Neural cell (in vitro differentiated cells): ENCODE data around the gene CWC27. TPM values are rescaled to one million over a fixed set of nuclear protein-coding genes. Genes with fewer than 3 reads are reported as not detected.

ENCODE experiments used
- H2AFZ ChIP-seq: fragments of 200-600, 300-800 bp; sonication (generic), shearing (Covaris generic); 2 replicates; pipeline ENCODE4 v1.6.0; 2014; ENCODE audit warnings: low read depth, mild to moderate bottlenecking, antibody characterized with exemption, low read length, moderate library complexity
- H3F3A ChIP-seq: fragments of 200-600 bp; shearing (Covaris generic); 2 replicates; pipeline ENCODE4 v1.6.1; 2016; ENCODE audit warnings: mild to moderate bottlenecking, moderate library complexity, mixed read lengths, antibody characterized with exemption, low read length; ENCODE audit not compliant: insufficient read depth, poor library complexity, severe bottlenecking
- H3K27ac ChIP-seq: fragments of 200-600, 300-800 bp; sonication (generic), shearing (Covaris generic); 2 replicates; pipeline ENCODE4 v1.5.1; 2014; ENCODE audit warnings: mild to moderate bottlenecking, low read length, moderate library complexity
- H3K27me3 ChIP-seq: fragments of 300-800, 200-600 bp; sonication (generic), shearing (Covaris generic); 2 replicates; pipeline ENCODE4 v1.6.0; 2014; ENCODE audit warnings: mild to moderate bottlenecking, low read depth, low read length, moderate library complexity; ENCODE audit not compliant: insufficient read depth
- H3K36me3 ChIP-seq: fragments of 300-800, 200-600 bp; sonication (generic), shearing (Covaris generic); 2 replicates; pipeline ENCODE4 v1.5.1; 2014; ENCODE audit warnings: mild to moderate bottlenecking, antibody characterized with exemption, low read length, moderate library complexity; ENCODE audit not compliant: insufficient read depth
- H3K4me2 ChIP-seq: fragments of 300-800, 200-600 bp; sonication (generic), shearing (Covaris generic); 2 replicates; pipeline ENCODE4 v1.6.0; 2014; ENCODE audit warnings: mild to moderate bottlenecking, low read length
- H3K4me3 ChIP-seq: fragments of 300-800, 200-600 bp; sonication (generic), shearing (Covaris generic); 2 replicates; pipeline ENCODE4 v1.5.1; 2014; ENCODE audit warnings: mild to moderate bottlenecking, low read length, moderate library complexity
- H3K79me2 ChIP-seq: fragments of 200-600 bp; shearing (Covaris generic); replicated peaks from 2 replicates; pipeline ENCODE4 v1.6.0; 2014; ENCODE audit warnings: mild to moderate bottlenecking, low read length, moderate library complexity; ENCODE audit not compliant: insufficient read depth
- H3K9ac ChIP-seq: fragments of 300-800, 200-600 bp; sonication (generic), shearing (Covaris generic); 2 replicates; pipeline ENCODE4 v1.6.1; 2016; ENCODE audit warnings: mild to moderate bottlenecking, low read length, mixed read lengths
- H3K9me2 ChIP-seq: fragments of 200-600 bp; shearing (Covaris generic); 2 replicates; pipeline ENCODE4 v1.6.1; 2016; ENCODE audit warnings: mild to moderate bottlenecking, low read length, mixed read lengths; ENCODE audit not compliant: insufficient read depth
- H3K9me3 ChIP-seq: fragments of 200-600, 300-800 bp; sonication (generic), shearing (Covaris generic); 2 replicates; pipeline ENCODE4 v1.6.1; 2016; ENCODE audit warnings: mild to moderate bottlenecking, mixed run types, low read length, moderate library complexity, mixed read lengths
- H4K20me1 ChIP-seq: fragments of 200-600 bp; shearing (Covaris generic); 2 replicates; pipeline ENCODE4 v1.6.1; 2016; ENCODE audit warnings: mild to moderate bottlenecking, mixed run types; ENCODE audit not compliant: insufficient read depth
- EP300 ChIP-seq: fragments of 450-650 bp; conservative IDR thresholded peaks from 2 replicates; pipeline ENCODE4 v1.6.1; 2014; ENCODE audit warnings: antibody characterized with exemption, mild to moderate bottlenecking, moderate library complexity; ENCODE audit not compliant: poor library complexity, severe bottlenecking
- EZH2 ChIP-seq: fragments of 200-600, 300-800 bp; shearing (Covaris generic), sonication (generic); IDR thresholded peaks from 2 replicates; pipeline ENCODE4 v1.6.1; 2014; ENCODE audit warnings: antibody characterized with exemption, low read length, borderline replicate concordance, mild to moderate bottlenecking; ENCODE audit not compliant: insufficient read depth, poor library complexity, severe bottlenecking
- MXI1 ChIP-seq: fragments of 450-650 bp; conservative IDR thresholded peaks from 2 replicates; pipeline ENCODE4 v1.6.1; 2014; ENCODE audit warnings: antibody characterized with exemption, mild to moderate bottlenecking; ENCODE audit not compliant: poor library complexity, severe bottlenecking
- POLR2AphosphoS5 ChIP-seq: IDR thresholded peaks from 2 replicates; pipeline ENCODE4 v1.6.1; 2012
- RAD21 ChIP-seq: fragments of 450-650 bp; conservative IDR thresholded peaks from 2 replicates; pipeline ENCODE4 v1.6.1; 2014; ENCODE audit warnings: antibody characterized with exemption, mild to moderate bottlenecking, moderate library complexity
- SMC3 ChIP-seq: fragments of 450-650 bp; conservative IDR thresholded peaks from 2 replicates; pipeline ENCODE4 v1.6.1; 2014; ENCODE audit warnings: antibody characterized with exemption, mild to moderate bottlenecking, moderate library complexity; ENCODE audit not compliant: poor library complexity
- TAF1 ChIP-seq: IDR thresholded peaks from 2 replicates; pipeline ENCODE4 v1.6.1; 2012; ENCODE audit warnings: low read depth
- polyA plus RNA-seq: library from polyadenylated mRNA; depleted of rRNA; stranded (reverse); fragments of >200 nt; gene quantifications from 2 replicates; pipeline ENCODE4 v1.2.3, GENCODE V29; 2014
- TF ChIP-seq, protein P1 (sequence below): IDR thresholded peaks from 2 replicates; pipeline ENCODE4 v1.6.1; 2012; ENCODE audit warnings: borderline replicate concordance
- TF ChIP-seq, protein P2 (sequence below): fragments of 450-650 bp; IDR thresholded peaks from 2 replicates; pipeline ENCODE4 v1.5.1; 2014; ENCODE audit warnings: antibody characterized with exemption, mild to moderate bottlenecking, moderate library complexity; ENCODE audit not compliant: poor library complexity, severe bottlenecking

The CWC27 gene
- polyA plus RNA-seq, 1 donor from 2014 or later = 26.2 TPM

DNA sequence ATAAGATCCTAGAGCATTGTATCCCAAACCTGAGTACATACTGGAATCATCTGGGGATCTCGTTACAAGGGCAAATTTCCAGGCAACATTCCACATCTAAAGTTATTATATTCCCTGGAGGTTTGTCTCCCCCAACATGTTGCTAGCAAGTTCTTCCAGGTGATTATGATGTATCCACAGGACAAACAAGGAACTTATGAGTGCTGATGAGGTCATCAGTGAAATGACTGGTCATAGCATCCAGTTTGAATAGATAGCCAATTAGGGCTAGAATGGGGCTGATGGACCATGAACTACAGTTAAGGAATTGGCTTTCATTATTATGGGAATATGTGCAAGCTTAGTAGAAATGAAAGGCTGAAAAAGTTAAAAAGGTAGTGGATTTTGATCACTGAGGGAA lies 115.2 kb downstream of the CWC27 start:
- H3K36me3 ChIP-seq = no peaks in the 10 kb centered on the region
- H3K79me2 ChIP-seq = no peaks in the 10 kb centered on the region
- no peak overlapping the region for H3K9ac ChIP-seq
- no peaks in the 10 kb centered on the region for H3F3A ChIP-seq
- H4K20me1 ChIP-seq = no peaks in the 10 kb centered on the region
- no peak overlapping the region for H3K4me2 ChIP-seq
- H3K27ac ChIP-seq = no peak overlapping the region
- H3K9me2 ChIP-seq = no peaks in the 10 kb centered on the region
- no peaks in the 10 kb centered on the region for H3K27me3 ChIP-seq
- H2AFZ ChIP-seq = no peak overlapping the region
- H3K4me3 ChIP-seq = no peak overlapping the region
- H3K9me3 ChIP-seq = no peaks in the 10 kb centered on the region
- TF ChIP-seq, protein P1, sequence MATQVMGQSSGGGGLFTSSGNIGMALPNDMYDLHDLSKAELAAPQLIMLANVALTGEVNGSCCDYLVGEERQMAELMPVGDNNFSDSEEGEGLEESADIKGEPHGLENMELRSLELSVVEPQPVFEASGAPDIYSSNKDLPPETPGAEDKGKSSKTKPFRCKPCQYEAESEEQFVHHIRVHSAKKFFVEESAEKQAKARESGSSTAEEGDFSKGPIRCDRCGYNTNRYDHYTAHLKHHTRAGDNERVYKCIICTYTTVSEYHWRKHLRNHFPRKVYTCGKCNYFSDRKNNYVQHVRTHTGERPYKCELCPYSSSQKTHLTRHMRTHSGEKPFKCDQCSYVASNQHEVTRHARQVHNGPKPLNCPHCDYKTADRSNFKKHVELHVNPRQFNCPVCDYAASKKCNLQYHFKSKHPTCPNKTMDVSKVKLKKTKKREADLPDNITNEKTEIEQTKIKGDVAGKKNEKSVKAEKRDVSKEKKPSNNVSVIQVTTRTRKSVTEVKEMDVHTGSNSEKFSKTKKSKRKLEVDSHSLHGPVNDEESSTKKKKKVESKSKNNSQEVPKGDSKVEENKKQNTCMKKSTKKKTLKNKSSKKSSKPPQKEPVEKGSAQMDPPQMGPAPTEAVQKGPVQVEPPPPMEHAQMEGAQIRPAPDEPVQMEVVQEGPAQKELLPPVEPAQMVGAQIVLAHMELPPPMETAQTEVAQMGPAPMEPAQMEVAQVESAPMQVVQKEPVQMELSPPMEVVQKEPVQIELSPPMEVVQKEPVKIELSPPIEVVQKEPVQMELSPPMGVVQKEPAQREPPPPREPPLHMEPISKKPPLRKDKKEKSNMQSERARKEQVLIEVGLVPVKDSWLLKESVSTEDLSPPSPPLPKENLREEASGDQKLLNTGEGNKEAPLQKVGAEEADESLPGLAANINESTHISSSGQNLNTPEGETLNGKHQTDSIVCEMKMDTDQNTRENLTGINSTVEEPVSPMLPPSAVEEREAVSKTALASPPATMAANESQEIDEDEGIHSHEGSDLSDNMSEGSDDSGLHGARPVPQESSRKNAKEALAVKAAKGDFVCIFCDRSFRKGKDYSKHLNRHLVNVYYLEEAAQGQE = no peak
- TF ChIP-seq RAD21 (no peak), EP300 (no peak), EZH2 (no peak), POLR2AphosphoS5 (no peak), MXI1 (no peak), TAF1 (no peak), SMC3 (no peak)
- TF ChIP-seq, protein P2, sequence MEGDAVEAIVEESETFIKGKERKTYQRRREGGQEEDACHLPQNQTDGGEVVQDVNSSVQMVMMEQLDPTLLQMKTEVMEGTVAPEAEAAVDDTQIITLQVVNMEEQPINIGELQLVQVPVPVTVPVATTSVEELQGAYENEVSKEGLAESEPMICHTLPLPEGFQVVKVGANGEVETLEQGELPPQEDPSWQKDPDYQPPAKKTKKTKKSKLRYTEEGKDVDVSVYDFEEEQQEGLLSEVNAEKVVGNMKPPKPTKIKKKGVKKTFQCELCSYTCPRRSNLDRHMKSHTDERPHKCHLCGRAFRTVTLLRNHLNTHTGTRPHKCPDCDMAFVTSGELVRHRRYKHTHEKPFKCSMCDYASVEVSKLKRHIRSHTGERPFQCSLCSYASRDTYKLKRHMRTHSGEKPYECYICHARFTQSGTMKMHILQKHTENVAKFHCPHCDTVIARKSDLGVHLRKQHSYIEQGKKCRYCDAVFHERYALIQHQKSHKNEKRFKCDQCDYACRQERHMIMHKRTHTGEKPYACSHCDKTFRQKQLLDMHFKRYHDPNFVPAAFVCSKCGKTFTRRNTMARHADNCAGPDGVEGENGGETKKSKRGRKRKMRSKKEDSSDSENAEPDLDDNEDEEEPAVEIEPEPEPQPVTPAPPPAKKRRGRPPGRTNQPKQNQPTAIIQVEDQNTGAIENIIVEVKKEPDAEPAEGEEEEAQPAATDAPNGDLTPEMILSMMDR = no peak

DNA sequence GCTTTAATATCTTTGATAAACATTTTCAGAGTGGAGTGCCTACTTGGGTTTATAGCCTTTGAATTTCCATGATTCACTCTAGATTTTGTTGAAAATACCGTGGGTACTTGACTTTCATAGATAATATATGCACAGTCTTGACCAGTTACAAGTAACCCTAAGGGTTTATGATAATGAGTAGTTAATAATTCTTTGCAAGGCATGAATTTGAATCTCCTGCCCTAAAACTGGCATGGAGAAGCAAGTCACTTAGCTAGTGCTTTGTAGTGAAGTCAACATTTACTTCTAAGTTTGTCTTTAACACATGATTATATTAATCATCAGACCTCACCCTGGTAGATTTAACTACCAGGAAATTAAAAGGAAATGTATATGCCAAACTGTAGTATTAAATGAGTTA lies 115.8 kb downstream of the CWC27 start:
- Histone ChIP-seq H3K9me3 (no peaks in the 10 kb centered on the region), H3K36me3 (no peaks in the 10 kb centered on the region), H3K9ac (no peak overlapping the region), H3K27me3 (no peaks in the 10 kb centered on the region), H3K79me2 (no peaks in the 10 kb centered on the region), H3K9me2 (no peaks in the 10 kb centered on the region), H2AFZ (no peak overlapping the region), H3K4me3 (no peak overlapping the region), H3F3A (no peaks in the 10 kb centered on the region), H3K4me2 (no peak overlapping the region), H3K27ac (no peak overlapping the region), H4K20me1 (no peaks in the 10 kb centered on the region)
- TF ChIP-seq, protein P1 = no peak
- TF ChIP-seq TAF1 = no peak
- no peak for TF ChIP-seq RAD21
- TF ChIP-seq, protein P2 = no peak
- no peak for TF ChIP-seq SMC3
